Activated CD8-positive, alpha-beta T cell treated with anti-CD3 and anti-CD28 coated beads for 36 hours (primary cell): Measurements from ENCODE around the gene PID1. TPM values are rescaled to one million over a fixed set of nuclear protein-coding genes. Genes with fewer than 3 reads are reported as not detected.

ENCODE experiments used
- ATAC-seq: fragments of 200-7000 bp; cut with Tn5 transposase; one replicate; pipeline ENCODE4 v1.10.0; 2021; ENCODE audit warnings: mild to moderate bottlenecking, moderate library complexity
- CTCF ChIA-PET: fragments of 350-600 bp; sonication (Branson Sonifier 250); formaldehyde crosslinking; loops from one replicate; lab custom pipeline; 2021; ENCODE audit warnings: antibody characterized with exemption; lab: Charles Lee
- POLR2A ChIA-PET: fragments of 350-600 bp; sonication (Branson Sonifier 250); formaldehyde crosslinking; loops from one replicate; lab custom pipeline; 2021; ENCODE audit warnings: antibody characterized with exemption; lab: Charles Lee
- DNase-seq: peaks from one replicate; pipeline ENCODE4 v3.0.0-alpha.2; 2020
- H3K27ac Mint-ChIP-seq: one replicate; pipeline ENCODE4 v1.8.0; 2021; ENCODE audit warnings: mild to moderate bottlenecking, mixed read lengths
- H3K27me3 Mint-ChIP-seq: one replicate; pipeline ENCODE4 v1.8.0; 2021; ENCODE audit warnings: mixed read lengths
- H3K36me3 Mint-ChIP-seq: one replicate; pipeline ENCODE4 v1.8.0; 2021; ENCODE audit warnings: low read depth, mixed read lengths
- H3K4me1 Mint-ChIP-seq: one replicate; pipeline ENCODE4 v1.8.0; 2021; ENCODE audit warnings: low read depth, mixed read lengths
- H3K4me3 Mint-ChIP-seq: one replicate; pipeline ENCODE4 v1.8.0; 2021; ENCODE audit warnings: mild to moderate bottlenecking, moderate library complexity, mixed read lengths
- H3K9me3 Mint-ChIP-seq: one replicate; pipeline ENCODE4 v1.8.0; 2021; ENCODE audit warnings: mixed read lengths
- intact Hi-C: fragments of 100-400 bp; cut with micrococcal nuclease; formaldehyde crosslinking; loops from one replicate; pipeline ENCODE4 v1.10.0; 2022
- total RNA-seq, 2 experiments: library from RNA; stranded (reverse); gene quantifications; one replicate each; pipeline ENCODE4 v1.2.3, GENCODE V29; 2021
- TF ChIP-seq, protein P1 (sequence below): fragments of 200-600 bp; IDR thresholded peaks from one replicate; pipeline ENCODE4 v1.8.0; 2022; ENCODE audit warnings: antibody characterized with exemption, mild to moderate bottlenecking

The PID1 gene
- total RNA-seq, 2 experiments from 2014 or later: not detected

DNA sequence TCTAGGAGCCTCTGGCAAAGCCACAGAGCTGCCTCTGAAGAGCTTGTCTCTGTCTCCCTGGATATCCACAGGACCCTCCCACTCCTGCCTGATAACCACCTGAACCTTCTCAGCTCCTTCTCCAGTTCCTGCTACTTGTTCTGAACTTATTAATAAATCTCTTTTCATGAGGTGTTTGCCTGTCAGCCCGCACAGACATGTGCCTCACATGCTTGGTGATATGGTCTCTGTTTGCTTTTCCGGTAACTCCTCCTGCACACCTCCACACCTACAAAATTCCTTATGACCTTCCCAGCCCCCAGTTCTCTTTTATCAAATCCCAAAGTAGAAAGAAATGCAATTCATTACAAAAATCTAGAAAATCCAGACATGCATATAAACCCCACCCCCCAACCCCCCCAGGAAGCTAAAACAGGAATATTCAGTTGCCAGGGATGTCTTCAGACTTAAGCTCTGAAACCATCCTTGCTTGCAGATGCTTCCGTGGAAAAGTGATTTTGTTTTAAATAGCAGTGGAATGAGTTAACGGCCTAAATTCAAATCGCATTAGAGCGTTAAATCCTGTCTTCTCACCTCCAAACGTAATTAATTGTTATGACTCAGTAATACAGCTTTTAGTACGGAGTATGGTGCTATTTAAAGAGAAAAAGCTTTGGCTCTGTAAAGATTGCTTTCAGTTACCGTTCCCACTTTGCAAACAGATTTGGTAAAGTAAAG, 2.1 kb upstream of the PID1 start:
- Mint-ChIP-seq H3K36me3 (no peaks in the 10 kb centered on the region), H3K27ac (no peak overlapping the region), H3K4me3 (no peak overlapping the region), H3K27me3 (peaks cover 18% of the 10 kb centered on the region), H3K4me1 (no peaks in the 10 kb centered on the region), H3K9me3 (no peaks in the 10 kb centered on the region)
- ATAC-seq: no peak
- DNase-seq: no peak
- intact Hi-C loops: no loop called here
- TF ChIP-seq, protein P1, sequence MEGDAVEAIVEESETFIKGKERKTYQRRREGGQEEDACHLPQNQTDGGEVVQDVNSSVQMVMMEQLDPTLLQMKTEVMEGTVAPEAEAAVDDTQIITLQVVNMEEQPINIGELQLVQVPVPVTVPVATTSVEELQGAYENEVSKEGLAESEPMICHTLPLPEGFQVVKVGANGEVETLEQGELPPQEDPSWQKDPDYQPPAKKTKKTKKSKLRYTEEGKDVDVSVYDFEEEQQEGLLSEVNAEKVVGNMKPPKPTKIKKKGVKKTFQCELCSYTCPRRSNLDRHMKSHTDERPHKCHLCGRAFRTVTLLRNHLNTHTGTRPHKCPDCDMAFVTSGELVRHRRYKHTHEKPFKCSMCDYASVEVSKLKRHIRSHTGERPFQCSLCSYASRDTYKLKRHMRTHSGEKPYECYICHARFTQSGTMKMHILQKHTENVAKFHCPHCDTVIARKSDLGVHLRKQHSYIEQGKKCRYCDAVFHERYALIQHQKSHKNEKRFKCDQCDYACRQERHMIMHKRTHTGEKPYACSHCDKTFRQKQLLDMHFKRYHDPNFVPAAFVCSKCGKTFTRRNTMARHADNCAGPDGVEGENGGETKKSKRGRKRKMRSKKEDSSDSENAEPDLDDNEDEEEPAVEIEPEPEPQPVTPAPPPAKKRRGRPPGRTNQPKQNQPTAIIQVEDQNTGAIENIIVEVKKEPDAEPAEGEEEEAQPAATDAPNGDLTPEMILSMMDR: no peak
- POLR2A ChIA-PET: no interaction called here
- CTCF ChIA-PET: interaction anchor here (1.3 to 3.1 kb wide), 2 partner anchors 60 to 1383 kb away, joined by 3 to 15 read pairs; no protein-coding TSS in a partner anchor

DNA sequence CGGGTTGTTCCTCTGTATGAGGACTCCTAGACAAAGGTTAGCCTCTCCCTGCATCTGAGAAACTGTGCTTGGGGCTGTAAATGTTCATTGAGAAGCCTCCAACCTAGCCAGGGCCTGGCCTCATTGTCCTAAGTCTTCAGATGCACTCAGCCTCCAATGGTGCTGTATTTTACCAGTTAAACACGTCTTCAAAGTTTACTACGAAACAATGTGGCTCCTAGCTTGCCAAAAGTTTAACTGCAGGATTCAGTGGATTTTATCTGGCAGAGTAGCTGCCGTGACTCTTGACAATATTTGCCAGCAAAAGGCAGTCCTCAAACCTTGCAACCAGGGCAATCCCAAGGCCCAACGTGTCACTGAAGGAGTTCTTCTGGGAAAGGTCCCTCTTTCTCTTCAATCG, 1.1 kb downstream of the PID1 start:
- ChIA-PET CTCF (interaction anchor here (1.0 kb wide), 1 partner anchor 1380 kb away, joined by 4 read pairs; no protein-coding TSS in a partner anchor), POLR2A (no interaction called here)
- H3K27me3 Mint-ChIP-seq: peaks cover 21% of the 10 kb centered on the region
- TF ChIP-seq, protein P1: no peak
- H3K27ac Mint-ChIP-seq: no peak overlapping the region
- intact Hi-C loops: no loop called here
- H3K9me3 Mint-ChIP-seq: no peaks in the 10 kb centered on the region
- no peaks in the 10 kb centered on the region for H3K36me3 Mint-ChIP-seq
- ATAC-seq: no peak
- no peak for DNase-seq
- no peaks in the 10 kb centered on the region for H3K4me1 Mint-ChIP-seq
- H3K4me3 Mint-ChIP-seq: no peak overlapping the region

DNA sequence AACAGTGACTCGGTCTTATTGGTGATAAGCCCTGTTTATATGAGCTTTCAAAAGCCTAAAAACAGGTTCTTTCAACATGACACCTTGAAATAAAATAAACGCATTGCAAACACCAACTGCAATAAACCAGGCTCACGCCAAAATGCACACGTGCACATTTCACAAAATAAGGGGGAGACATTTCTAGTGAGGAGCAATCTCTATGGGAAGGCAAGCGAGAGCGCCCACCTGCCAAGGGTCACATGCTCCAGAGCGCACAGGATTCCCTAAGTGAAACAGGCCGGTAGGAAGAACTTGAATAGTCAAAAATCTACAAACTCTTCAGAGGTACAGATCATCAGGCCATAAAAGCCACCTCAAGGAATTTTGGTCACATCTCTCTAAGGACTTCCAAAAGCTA, 1.9 kb downstream of the PID1 start:
- Mint-ChIP-seq H3K27ac (no peak overlapping the region), H3K27me3 (peaks cover 21% of the 10 kb centered on the region), H3K4me1 (no peaks in the 10 kb centered on the region), H3K9me3 (no peaks in the 10 kb centered on the region), H3K36me3 (no peaks in the 10 kb centered on the region), H3K4me3 (no peak overlapping the region)
- DNase-seq: no peak
- TF ChIP-seq, protein P1: no peak
- CTCF ChIA-PET: no interaction called here
- no peak for ATAC-seq
- intact Hi-C loops: no loop called here
- POLR2A ChIA-PET: no interaction called here

DNA sequence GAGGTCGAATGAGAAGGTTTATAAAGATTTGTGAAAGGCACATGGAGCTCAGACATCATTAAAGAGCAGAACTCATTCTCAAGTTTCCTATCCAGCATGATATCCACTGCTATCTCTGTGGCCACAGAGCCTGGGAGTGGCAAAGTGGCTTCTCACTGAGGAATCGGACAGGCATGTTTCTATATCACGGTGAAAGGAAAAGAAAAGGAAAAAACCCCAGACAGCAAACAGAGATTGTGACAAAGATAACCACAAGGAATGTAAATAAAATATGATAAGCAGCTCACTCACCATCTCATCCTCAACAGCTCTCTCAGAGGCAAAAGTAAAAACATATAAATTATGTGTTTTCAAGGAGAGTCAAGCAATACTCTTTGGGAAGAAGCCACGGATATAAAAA, 2.5 kb downstream of the PID1 start:
- no peak overlapping the region for H3K27ac Mint-ChIP-seq
- H3K36me3 Mint-ChIP-seq: no peaks in the 10 kb centered on the region
- ChIA-PET POLR2A (no interaction called here), CTCF (no interaction called here)
- TF ChIP-seq, protein P1: no peak
- no peaks in the 10 kb centered on the region for H3K4me1 Mint-ChIP-seq
- intact Hi-C loops: no loop called here
- ATAC-seq (no peak), DNase-seq (no peak)
- peaks cover 19% of the 10 kb centered on the region for H3K27me3 Mint-ChIP-seq
- no peak overlapping the region for H3K4me3 Mint-ChIP-seq
- no peaks in the 10 kb centered on the region for H3K9me3 Mint-ChIP-seq

DNA sequence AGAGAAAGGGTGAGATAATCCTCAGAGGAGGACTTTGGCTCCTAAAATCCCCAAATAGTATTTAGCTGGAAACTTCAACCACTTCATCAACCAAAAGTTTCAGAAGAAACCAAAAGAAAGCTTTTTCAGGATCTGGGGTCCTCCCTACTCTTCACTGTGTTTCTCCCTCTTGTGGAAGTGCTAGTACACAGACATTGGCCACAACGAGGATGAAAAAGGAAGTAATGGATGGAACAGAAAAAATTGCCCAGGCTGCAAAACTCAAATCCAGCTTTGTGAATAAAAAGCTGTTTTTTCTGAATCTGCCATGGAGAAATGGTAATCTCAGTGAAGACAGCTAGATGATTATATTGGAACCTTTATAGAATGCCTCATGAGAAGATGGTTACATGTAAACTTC, 4.0 kb downstream of the PID1 start:
- Mint-ChIP-seq H3K27ac (no peak overlapping the region), H3K27me3 (peaks cover 14% of the 10 kb centered on the region), H3K4me1 (no peaks in the 10 kb centered on the region), H3K9me3 (no peaks in the 10 kb centered on the region), H3K4me3 (no peak overlapping the region), H3K36me3 (no peaks in the 10 kb centered on the region)
- POLR2A ChIA-PET: no interaction called here
- DNase-seq (no peak), ATAC-seq (no peak)
- TF ChIP-seq, protein P1: no peak
- intact Hi-C loops: no loop called here
- CTCF ChIA-PET: no interaction called here
